IMR-90 (cell line): Measurements from ENCODE around the gene DCUN1D2. TPM values are rescaled to one million over a fixed set of nuclear protein-coding genes. Genes with fewer than 3 reads are reported as not detected.

ENCODE experiments used
- ATAC-seq: fragments of 200-7000 bp; cut with Tn5 transposase; 2 replicates; pipeline ENCODE4 v1.9.1; 2020; ENCODE audit warnings: low read depth, mild to moderate bottlenecking, moderate library complexity
- BruUV-seq: library from RNA; stranded (reverse); fragments of 400-500 nt; replicated peaks from 2 replicates; lab custom pipeline; 2021; lab: Mats Ljungman, UMichigan
- CTCF ChIA-PET: fragments of 300-600 bp; formaldehyde crosslinking; extraction: SDS; loops from one replicate; lab custom pipeline; 2021; ENCODE audit warnings: antibody characterized with exemption; lab: Yijun Ruan, JAX
- POLR2A ChIA-PET: fragments of 300-600 bp; sonication (Branson Sonifier 250); formaldehyde crosslinking; loops from one replicate; lab custom pipeline; 2022; ENCODE audit warnings: antibody characterized with exemption; ENCODE audit not compliant: unreplicated experiment; lab: Charles Lee
- DNase-seq: peaks from one replicate; pipeline ENCODE4 v3.0.0; 2013
- H2AFZ ChIP-seq: replicated peaks from 2 replicates; pipeline ENCODE3; 2013; ENCODE audit warnings: low read length, mild to moderate bottlenecking; ENCODE audit not compliant: poor library complexity
- H2AK5ac ChIP-seq: 2 replicates; pipeline ENCODE4 v1.6.1; 2013; ENCODE audit warnings: low read depth, low read length, inconsistent platforms
- H2AK9ac ChIP-seq: replicated peaks from 2 replicates; pipeline ENCODE3; 2013; ENCODE audit warnings: mild to moderate bottlenecking, low read depth, low read length, moderate library complexity; ENCODE audit not compliant: poor library complexity
- H2BK120ac ChIP-seq: 2 replicates; pipeline ENCODE4 v1.6.1; 2013; ENCODE audit warnings: low read depth, low read length, inconsistent platforms
- H2BK15ac ChIP-seq: 3 replicates; pipeline ENCODE4 v1.6.1; 2013; ENCODE audit warnings: low read depth, low read length, inconsistent platforms
- H2BK20ac ChIP-seq: 2 replicates; pipeline ENCODE4 v1.6.1; 2013; ENCODE audit warnings: low read depth, mild to moderate bottlenecking, inconsistent platforms, low read length, moderate library complexity
- H2BK5ac ChIP-seq: 2 replicates; pipeline ENCODE4 v1.6.1; 2013; ENCODE audit warnings: mild to moderate bottlenecking, low read depth, low read length, inconsistent platforms; ENCODE audit not compliant: poor library complexity, severe bottlenecking
- H3K14ac ChIP-seq: replicated peaks from 2 replicates; pipeline ENCODE4 v1.6.1; 2013; ENCODE audit warnings: low read depth, low read length, inconsistent platforms
- H3K18ac ChIP-seq: 2 replicates; pipeline ENCODE4 v1.6.1; 2013; ENCODE audit warnings: low read depth, low read length, control low read depth
- H3K23ac ChIP-seq: 2 replicates; pipeline ENCODE4 v1.6.1; 2013; ENCODE audit warnings: low read depth, low read length, inconsistent platforms
- H3K27ac ChIP-seq: 2 replicates; pipeline ENCODE4 v1.5.1; 2013; ENCODE audit warnings: mild to moderate bottlenecking, control low read depth, low read length; ENCODE audit not compliant: insufficient read depth
- H3K27me3 ChIP-seq: 2 replicates; pipeline ENCODE4 v1.6.1; 2013; ENCODE audit warnings: low read length; ENCODE audit not compliant: control insufficient read depth, insufficient read depth
- H3K36me3 ChIP-seq: 2 replicates; pipeline ENCODE4 v1.6.1; 2013; ENCODE audit warnings: low read length, mixed read lengths; ENCODE audit not compliant: control insufficient read depth, insufficient read depth
- H3K4ac ChIP-seq: 2 replicates; pipeline ENCODE4 v1.6.1; 2013; ENCODE audit warnings: low read depth, low read length, inconsistent platforms
- H3K4me1 ChIP-seq: 2 replicates; pipeline ENCODE4 v1.6.1; 2013; ENCODE audit warnings: low read length, mixed read lengths; ENCODE audit not compliant: control insufficient read depth, insufficient read depth
- H3K4me2 ChIP-seq: 2 replicates; pipeline ENCODE4 v1.6.1; 2013; ENCODE audit warnings: low read depth, mild to moderate bottlenecking, control low read depth, low read length, moderate library complexity
- H3K4me3 ChIP-seq: 2 replicates; pipeline ENCODE4 v1.5.1; 2013; ENCODE audit warnings: low read depth, mild to moderate bottlenecking, control low read depth, low read length, moderate library complexity; ENCODE audit not compliant: insufficient read depth
- H3K56ac ChIP-seq: 2 replicates; pipeline ENCODE4 v1.6.1; 2013; ENCODE audit warnings: low read length, inconsistent platforms; ENCODE audit not compliant: insufficient read depth; ENCODE audit errors: extremely low read depth
- H3K79me1 ChIP-seq, 2 experiments: 2 replicates each; pipeline ENCODE4 v1.6.1; 2013; ENCODE audit warnings: low read length in 2 of 2, inconsistent platforms in 1 of 2, low read depth in 1 of 2
- H3K9ac ChIP-seq: 2 replicates; pipeline ENCODE4 v1.6.1; 2013; ENCODE audit warnings: low read depth, low read length, control low read depth
- H3K9me1 ChIP-seq: 2 replicates; pipeline ENCODE4 v1.6.1; 2013; ENCODE audit warnings: low read length, inconsistent platforms; ENCODE audit not compliant: insufficient read depth
- H3K9me3 ChIP-seq: 2 replicates; pipeline ENCODE4 v1.6.1; 2013; ENCODE audit warnings: low read length; ENCODE audit not compliant: control insufficient read depth, insufficient read depth
- H4K20me1 ChIP-seq: 2 replicates; pipeline ENCODE4 v1.6.1; 2013; ENCODE audit warnings: low read length, inconsistent platforms; ENCODE audit not compliant: insufficient read depth
- H4K5ac ChIP-seq: 2 replicates; pipeline ENCODE4 v1.6.1; 2013; ENCODE audit warnings: mild to moderate bottlenecking, low read depth, low read length, control low read depth
- H4K8ac ChIP-seq, 2 experiments: 2 replicates each; pipeline ENCODE4 v1.6.1; 2013; ENCODE audit warnings: low read depth in 2 of 2, low read length in 2 of 2, control low read depth in 1 of 2, inconsistent platforms in 1 of 2
- H4K91ac ChIP-seq: 2 replicates; pipeline ENCODE4 v1.6.1; 2013; ENCODE audit warnings: low read depth, low read length, inconsistent platforms; ENCODE audit not compliant: insufficient read depth
- BHLHE40 ChIP-seq: fragments of 150-350 bp; IDR thresholded peaks from 2 replicates; pipeline ENCODE4 v1.6.1; 2016; ENCODE audit warnings: mild to moderate bottlenecking, low read depth, low read length
- CEBPB ChIP-seq: IDR thresholded peaks from 2 replicates; pipeline ENCODE4 v1.6.1; 2012; ENCODE audit warnings: low read depth, low read length, improper control_type of control experiment
- CHD1 ChIP-seq: IDR thresholded peaks from 2 replicates; pipeline ENCODE4 v1.6.1; 2012; ENCODE audit warnings: low read depth, low read length, improper control_type of control experiment
- ELK1 ChIP-seq: fragments of 150-350 bp; IDR thresholded peaks from 2 replicates; pipeline ENCODE4 v1.6.1; 2016; ENCODE audit warnings: low read depth, mild to moderate bottlenecking, low read length, moderate library complexity, borderline replicate concordance
- MAFK ChIP-seq: IDR thresholded peaks from 2 replicates; pipeline ENCODE4 v1.6.1; 2012; ENCODE audit warnings: low read depth, low read length, improper control_type of control experiment
- MXI1 ChIP-seq: IDR thresholded peaks from 2 replicates; pipeline ENCODE4 v1.6.1; 2012; ENCODE audit warnings: low read depth, mild to moderate bottlenecking, low read length, moderate library complexity, borderline replicate concordance
- NFE2L2 ChIP-seq: fragments of 150-350 bp; IDR thresholded peaks from 2 replicates; pipeline ENCODE4 v1.6.1; 2016; ENCODE audit warnings: low read depth, mild to moderate bottlenecking, low read length
- POLR2A ChIP-seq: IDR thresholded peaks from 2 replicates; pipeline ENCODE4 v1.6.1; 2012; ENCODE audit warnings: mild to moderate bottlenecking, low read depth, low read length
- RAD21 ChIP-seq: IDR thresholded peaks from 2 replicates; pipeline ENCODE4 v1.6.1; 2012; ENCODE audit warnings: low read length, improper control_type of control experiment
- RCOR1 ChIP-seq: IDR thresholded peaks from 2 replicates; pipeline ENCODE4 v1.6.1; 2012; ENCODE audit warnings: mild to moderate bottlenecking, low read length, improper control_type of control experiment; ENCODE audit not compliant: insufficient replicate concordance
- RFX5 ChIP-seq: IDR thresholded peaks from 2 replicates; pipeline ENCODE4 v1.8.0; 2012; ENCODE audit warnings: low read depth, mild to moderate bottlenecking, low read length, moderate library complexity
- WGBS, 2 experiments: methylation state at CpG; one replicate each; pipeline versions ENCODE4 v1.1.5 to v1.1.7; 2013; ENCODE audit warnings: missing lambda C conversion rate in 2 of 2; ENCODE audit not compliant: insufficient read length in 1 of 2; ENCODE audit errors: extremely low coverage in 2 of 2; 5-methylcytosine and 5-hydroxymethylcytosine counted together
- dilution Hi-C: fragments of 300-500 bp; cut with HindIII; formaldehyde crosslinking; loops from one replicate; pipeline ENCODE4 v1.14.3; 2018; ENCODE audit warnings: low sequenced_read_pairs; ENCODE audit not compliant: unreplicated experiment
- in situ Hi-C: fragments of 300-500 bp; cut with MboI; formaldehyde crosslinking; loops from 3 replicates; pipeline ENCODE4 v1.14.3; 2019; ENCODE audit warnings: low sequenced_read_pairs, inconsistent platforms, mixed read lengths
- intact Hi-C: fragments of 100-400 bp; cut with micrococcal nuclease; formaldehyde crosslinking; loops from 2 replicates; pipeline ENCODE4 v1.10.0; 2022
- polyA plus RNA-seq, 3 experiments: library from polyadenylated mRNA; depleted of rRNA; stranded (reverse); fragments of >200 nt; gene quantifications; 2 replicates each; pipeline ENCODE4 v1.2.3, GENCODE V29; 2012; ENCODE audit warnings: low replicate concordance in 1 of 3
- total RNA-seq: library from RNA; depleted of rRNA; stranded (reverse); fragments of >200 nt; gene quantifications from 2 replicates; pipeline ENCODE4 v1.2.3, GENCODE V29; 2012
- TF ChIP-seq, protein P1 (sequence below): conservative IDR thresholded peaks from 2 replicates; pipeline ENCODE4 v1.5.1; 2012; ENCODE audit warnings: mild to moderate bottlenecking, low read depth, low read length, improper control_type of control experiment

The DCUN1D2 gene
- total and polyA plus RNA-seq, 2 of the 4 experiments (the other 2 are of a cell fraction) = 8.1 to 11.5 TPM

- H2BK20ac ChIP-seq = no peak overlapping the region
- no peak overlapping the region for H3K4ac ChIP-seq
- peaks cover 64% of the 10 kb centered on the region for H4K20me1 ChIP-seq
- no TSS peak for BruUV-seq
- H3K36me3 ChIP-seq = peaks cover 9% of the 10 kb centered on the region; the same call in 1 of the 2 replicates
- TF ChIP-seq RAD21 (no peak), ELK1 (no peak), POLR2A (no peak), RFX5 (no peak), MAFK (no peak), CEBPB (no peak), RCOR1 (no peak), CHD1 (no peak), NFE2L2 (no peak), MXI1 (no peak), BHLHE40 (no peak)
- TF ChIP-seq, protein P1, sequence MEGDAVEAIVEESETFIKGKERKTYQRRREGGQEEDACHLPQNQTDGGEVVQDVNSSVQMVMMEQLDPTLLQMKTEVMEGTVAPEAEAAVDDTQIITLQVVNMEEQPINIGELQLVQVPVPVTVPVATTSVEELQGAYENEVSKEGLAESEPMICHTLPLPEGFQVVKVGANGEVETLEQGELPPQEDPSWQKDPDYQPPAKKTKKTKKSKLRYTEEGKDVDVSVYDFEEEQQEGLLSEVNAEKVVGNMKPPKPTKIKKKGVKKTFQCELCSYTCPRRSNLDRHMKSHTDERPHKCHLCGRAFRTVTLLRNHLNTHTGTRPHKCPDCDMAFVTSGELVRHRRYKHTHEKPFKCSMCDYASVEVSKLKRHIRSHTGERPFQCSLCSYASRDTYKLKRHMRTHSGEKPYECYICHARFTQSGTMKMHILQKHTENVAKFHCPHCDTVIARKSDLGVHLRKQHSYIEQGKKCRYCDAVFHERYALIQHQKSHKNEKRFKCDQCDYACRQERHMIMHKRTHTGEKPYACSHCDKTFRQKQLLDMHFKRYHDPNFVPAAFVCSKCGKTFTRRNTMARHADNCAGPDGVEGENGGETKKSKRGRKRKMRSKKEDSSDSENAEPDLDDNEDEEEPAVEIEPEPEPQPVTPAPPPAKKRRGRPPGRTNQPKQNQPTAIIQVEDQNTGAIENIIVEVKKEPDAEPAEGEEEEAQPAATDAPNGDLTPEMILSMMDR = no peak
- DNase-seq (no peak), ATAC-seq (no peak)
- intact Hi-C loops (loop anchor here (1.0 kb wide), 1 partner anchor 10 kb away; no protein-coding TSS in a partner anchor), dilution Hi-C loops (no loop called here), in situ Hi-C loops (no loop called here)
- ChIA-PET CTCF (interaction anchor here (1.0 kb wide), 1 partner anchor 10 kb away, joined by 3 read pairs; no protein-coding TSS in a partner anchor), POLR2A (no interaction called here)
- peaks cover 39 to 72% of the 10 kb centered on the region in 2 experiments for H3K79me1 ChIP-seq
- no peak overlapping the region for H2AK9ac ChIP-seq
- no peaks in the 10 kb centered on the region for H3K27me3 ChIP-seq
- H3K14ac ChIP-seq = no peak overlapping the region
- H4K91ac ChIP-seq = no peak overlapping the region
- H3K18ac ChIP-seq = no peak overlapping the region
- H3K9me3 ChIP-seq = no peaks in the 10 kb centered on the region
- no peak overlapping the region for H3K4me2 ChIP-seq
- no peak overlapping the region for H4K8ac ChIP-seq
- no peak overlapping the region for H3K56ac ChIP-seq
- H2AK5ac ChIP-seq = no peak overlapping the region
- H3K27ac ChIP-seq = no peak overlapping the region
- H3K9ac ChIP-seq = no peak overlapping the region
- no peak overlapping the region for H2BK15ac ChIP-seq
- peak overlapping the region; percentile 69; the same call in 1 of the 2 replicates for H3K23ac ChIP-seq
- H2AFZ ChIP-seq = no peak overlapping the region
- WGBS, 2 experiments = no CpG with 5 or more reads among the region's 3 CpGs
- H3K4me1 ChIP-seq = peaks cover 6% of the 10 kb centered on the region; the same call in 1 of the 2 replicates
- no peak overlapping the region for H2BK5ac ChIP-seq
- H3K4me3 ChIP-seq = no peak overlapping the region
- H3K9me1 ChIP-seq = peaks cover 20% of the 10 kb centered on the region
- H2BK120ac ChIP-seq = no peak overlapping the region
- H4K5ac ChIP-seq = no peak overlapping the region
Measured at GRCh38 chr13:113488283-113488682, 2.2 kb downstream of the DCUN1D2 start.
